ENCODE results near the gene PSEN2.

- TF ChIP-seq CTCF (IDR thresholded peaks at IDR 0.05) (no peak), POLR2A (IDR thresholded peaks at IDR 0.05) (no peak)
These were observed 31.0 kb downstream of the PSEN2 start for GRCh38 chr1:226901421-226901820.
